ENCODE measurements around the gene BLNK. TPM values are rescaled to one million over a fixed set of nuclear protein-coding genes. Genes with fewer than 3 reads are reported as not detected.
A peak's percentile ranks its signal among the peaks of the same experiment; 100 is the strongest.

Gene BLNK
- total RNA-seq, 3 donors from 2014 or later (not counting 1 experiment from before 2014, with no cell fraction given) = 0.66 to 4.0 (median 1.5) TPM

GRCh38 chr10:96292971-96293920, 21.9 kb upstream of the BLNK start:
- Histone ChIP-seq H3K9me3 (ENCODE audit: control insufficient read depth, insufficient read depth, low read length) (no peaks in the 10 kb centered on the region), H3K4me3 (ENCODE audit: low read length) (no peak overlapping the region), H3K36me3 (ENCODE audit: control insufficient read depth, insufficient read depth, low read length) (no peaks in the 10 kb centered on the region), H3K27me3 (ENCODE audit: control insufficient read depth, insufficient read depth, low read length) (no peaks in the 10 kb centered on the region), H3K4me1 (ENCODE audit: control insufficient read depth, insufficient read depth, low read length) (no peaks in the 10 kb centered on the region), H3K27ac (ENCODE audit: low read length) (no peak overlapping the region)
- DNase-seq (peak in 1 of 2 donors; percentile 52), ATAC-seq (no peak)
- peaks cover 13 to 19% of the 10 kb centered on the region in 2 donors for H3K27me3 Mint-ChIP-seq (ENCODE audit: low read depth in 2 of 2)
- 41% methylated on average over 6 of the region's 7 CpGs for WGBS (ENCODE audit: insufficient coverage)
- no peaks in the 10 kb centered on the region for H3K9me3 Mint-ChIP-seq
- H3K4me1 Mint-ChIP-seq = peaks cover 0 to 2% of the 10 kb centered on the region in 2 donors
- TF ChIP-seq, protein P1, sequence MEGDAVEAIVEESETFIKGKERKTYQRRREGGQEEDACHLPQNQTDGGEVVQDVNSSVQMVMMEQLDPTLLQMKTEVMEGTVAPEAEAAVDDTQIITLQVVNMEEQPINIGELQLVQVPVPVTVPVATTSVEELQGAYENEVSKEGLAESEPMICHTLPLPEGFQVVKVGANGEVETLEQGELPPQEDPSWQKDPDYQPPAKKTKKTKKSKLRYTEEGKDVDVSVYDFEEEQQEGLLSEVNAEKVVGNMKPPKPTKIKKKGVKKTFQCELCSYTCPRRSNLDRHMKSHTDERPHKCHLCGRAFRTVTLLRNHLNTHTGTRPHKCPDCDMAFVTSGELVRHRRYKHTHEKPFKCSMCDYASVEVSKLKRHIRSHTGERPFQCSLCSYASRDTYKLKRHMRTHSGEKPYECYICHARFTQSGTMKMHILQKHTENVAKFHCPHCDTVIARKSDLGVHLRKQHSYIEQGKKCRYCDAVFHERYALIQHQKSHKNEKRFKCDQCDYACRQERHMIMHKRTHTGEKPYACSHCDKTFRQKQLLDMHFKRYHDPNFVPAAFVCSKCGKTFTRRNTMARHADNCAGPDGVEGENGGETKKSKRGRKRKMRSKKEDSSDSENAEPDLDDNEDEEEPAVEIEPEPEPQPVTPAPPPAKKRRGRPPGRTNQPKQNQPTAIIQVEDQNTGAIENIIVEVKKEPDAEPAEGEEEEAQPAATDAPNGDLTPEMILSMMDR (IDR thresholded peaks at IDR 0.05) = no peak
- no peak overlapping the region for H3K27ac Mint-ChIP-seq
- no peaks in the 10 kb centered on the region for H3K36me3 Mint-ChIP-seq
- H3K4me3 Mint-ChIP-seq = no peak overlapping the region
- intact Hi-C loops (cut with micrococcal nuclease) = loop anchor here (5.0 kb wide), 1 partner anchor 276 kb away; no protein-coding TSS in a partner anchor

DNA sequence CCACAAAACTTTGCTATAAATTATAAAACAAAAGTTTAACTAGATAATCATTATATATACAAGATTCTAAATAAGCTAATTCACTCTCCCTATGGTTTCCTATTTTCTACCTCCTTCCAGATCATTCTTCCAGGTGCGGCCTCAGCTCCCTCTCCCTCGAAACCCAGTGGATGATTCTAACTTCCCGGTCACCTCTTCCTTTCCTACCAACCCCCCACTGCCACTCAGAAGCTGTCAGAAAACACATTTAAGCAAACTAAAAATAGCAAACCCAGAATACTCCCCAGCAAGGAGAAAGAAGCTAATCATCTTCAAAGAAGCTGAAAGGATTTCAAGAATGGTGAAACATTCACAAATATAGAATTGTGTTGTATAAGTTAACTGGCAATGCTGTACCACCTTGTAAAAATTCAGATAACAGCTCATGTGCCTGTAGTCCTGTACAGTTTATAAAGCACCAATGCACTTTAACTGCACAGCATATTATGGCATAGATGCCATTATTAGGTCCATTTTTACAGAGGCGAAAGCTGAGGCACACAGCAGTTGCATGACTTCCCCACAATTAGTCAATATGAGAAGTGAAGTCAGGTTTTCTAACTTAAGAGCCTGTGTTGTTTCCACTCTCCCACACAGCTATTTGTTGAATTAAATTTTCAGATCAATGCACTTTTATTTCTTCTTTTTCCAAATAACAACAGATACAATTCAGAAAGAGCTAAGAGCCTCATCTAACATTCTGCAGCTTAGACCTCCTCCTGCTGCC, 19.2 kb upstream of the BLNK start:
- Histone ChIP-seq H3K9me3 (ENCODE audit: control insufficient read depth, insufficient read depth, low read length) (no peaks in the 10 kb centered on the region), H3K27ac (ENCODE audit: low read length) (no peak overlapping the region), H3K27me3 (ENCODE audit: control insufficient read depth, insufficient read depth, low read length) (no peaks in the 10 kb centered on the region), H3K4me1 (ENCODE audit: control insufficient read depth, insufficient read depth, low read length) (no peaks in the 10 kb centered on the region), H3K4me3 (ENCODE audit: low read length) (no peak overlapping the region), H3K36me3 (ENCODE audit: control insufficient read depth, insufficient read depth, low read length) (no peaks in the 10 kb centered on the region)
- intact Hi-C loops (cut with micrococcal nuclease) = loop anchor here (5.0 kb wide), 1 partner anchor 273 kb away; no protein-coding TSS in a partner anchor
- Mint-ChIP-seq H3K9me3 (no peaks in the 10 kb centered on the region), H3K36me3 (no peaks in the 10 kb centered on the region), H3K4me1 (peaks cover 5 to 11% of the 10 kb centered on the region in 2 donors), H3K27me3 (ENCODE audit: low read depth in 2 of 2) (peaks cover 8 to 26% of the 10 kb centered on the region in 2 donors), H3K27ac (no peak overlapping the region), H3K4me3 (no peak overlapping the region)
- DNase-seq (no peak), ATAC-seq (no peak)
- TF ChIP-seq, protein P1 (IDR thresholded peaks at IDR 0.05) = no peak
- WGBS (ENCODE audit: insufficient coverage) = 58% methylated on average over 4 of the region's 4 CpGs

- Mint-ChIP-seq H3K27ac (no peak overlapping the region), H3K4me1 (peaks cover 5 to 11% of the 10 kb centered on the region in 2 donors), H3K9me3 (no peaks in the 10 kb centered on the region), H3K36me3 (no peaks in the 10 kb centered on the region), H3K27me3 (ENCODE audit: low read depth in 2 of 2) (peaks cover 6 to 26% of the 10 kb centered on the region in 2 donors), H3K4me3 (no peak overlapping the region)
- Histone ChIP-seq H3K9me3 (ENCODE audit: control insufficient read depth, insufficient read depth, low read length) (no peaks in the 10 kb centered on the region), H3K27me3 (ENCODE audit: control insufficient read depth, insufficient read depth, low read length) (no peaks in the 10 kb centered on the region), H3K36me3 (ENCODE audit: control insufficient read depth, insufficient read depth, low read length) (no peaks in the 10 kb centered on the region), H3K27ac (ENCODE audit: low read length) (no peak overlapping the region), H3K4me1 (ENCODE audit: control insufficient read depth, insufficient read depth, low read length) (no peaks in the 10 kb centered on the region), H3K4me3 (ENCODE audit: low read length) (no peak overlapping the region)
- intact Hi-C loops (cut with micrococcal nuclease) = no loop called here
- TF ChIP-seq, protein P1 (IDR thresholded peaks at IDR 0.05) = no peak
- DNase-seq = no peak
- WGBS (ENCODE audit: insufficient coverage) = 86% methylated on average over 8 of the region's 9 CpGs
- ATAC-seq = no peak
Measured at GRCh38 chr10:96289218-96289910, 18.0 kb upstream of the BLNK start.
